GM12872 (cell line): Measurements from ENCODE around the gene SSBP3.

Source experiments
- TF ChIP-seq, protein P1 (sequence below): IDR thresholded peaks from 3 replicates; pipeline ENCODE4 v1.5.1; 2011; ENCODE audit warnings: low read depth, mild to moderate bottlenecking, low read length, moderate library complexity; ENCODE audit not compliant: insufficient read depth

Gene SSBP3

DNA sequence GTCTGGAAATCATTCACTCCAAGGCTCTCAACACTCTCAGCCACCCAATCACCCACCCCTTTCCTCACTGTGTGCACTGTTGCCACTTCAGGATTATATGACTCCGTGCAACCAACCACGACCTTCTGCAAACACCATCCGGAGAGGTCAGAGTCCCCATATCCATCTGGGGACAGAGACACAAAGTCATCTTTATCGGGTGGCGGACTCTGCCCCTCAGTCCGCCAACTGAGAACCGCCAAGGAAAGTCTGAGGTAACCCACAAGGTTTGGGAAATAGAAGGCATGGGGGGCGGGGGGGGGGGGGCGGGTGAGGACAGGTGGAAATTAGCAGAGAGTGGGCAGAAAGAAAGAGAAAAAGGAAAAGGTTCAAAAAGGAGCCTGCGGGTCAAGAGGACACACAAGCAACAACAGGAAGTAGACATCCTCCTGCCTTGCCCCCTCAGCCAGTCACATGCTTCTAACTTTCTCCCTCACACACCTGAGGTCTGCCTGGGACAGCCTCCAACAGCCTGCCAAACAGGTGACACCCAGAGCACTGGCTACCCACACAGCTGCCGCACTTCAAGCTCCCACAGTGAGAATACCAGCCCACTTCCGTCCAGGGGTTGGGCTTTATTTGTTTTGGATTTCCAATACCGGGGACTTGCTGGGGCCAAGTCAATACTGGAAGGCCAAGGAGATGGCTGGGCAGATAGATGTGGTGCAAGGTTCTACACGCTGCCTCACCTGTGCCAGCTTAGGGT, 58.1 kb downstream of the SSBP3 start:
- TF ChIP-seq, protein P1, sequence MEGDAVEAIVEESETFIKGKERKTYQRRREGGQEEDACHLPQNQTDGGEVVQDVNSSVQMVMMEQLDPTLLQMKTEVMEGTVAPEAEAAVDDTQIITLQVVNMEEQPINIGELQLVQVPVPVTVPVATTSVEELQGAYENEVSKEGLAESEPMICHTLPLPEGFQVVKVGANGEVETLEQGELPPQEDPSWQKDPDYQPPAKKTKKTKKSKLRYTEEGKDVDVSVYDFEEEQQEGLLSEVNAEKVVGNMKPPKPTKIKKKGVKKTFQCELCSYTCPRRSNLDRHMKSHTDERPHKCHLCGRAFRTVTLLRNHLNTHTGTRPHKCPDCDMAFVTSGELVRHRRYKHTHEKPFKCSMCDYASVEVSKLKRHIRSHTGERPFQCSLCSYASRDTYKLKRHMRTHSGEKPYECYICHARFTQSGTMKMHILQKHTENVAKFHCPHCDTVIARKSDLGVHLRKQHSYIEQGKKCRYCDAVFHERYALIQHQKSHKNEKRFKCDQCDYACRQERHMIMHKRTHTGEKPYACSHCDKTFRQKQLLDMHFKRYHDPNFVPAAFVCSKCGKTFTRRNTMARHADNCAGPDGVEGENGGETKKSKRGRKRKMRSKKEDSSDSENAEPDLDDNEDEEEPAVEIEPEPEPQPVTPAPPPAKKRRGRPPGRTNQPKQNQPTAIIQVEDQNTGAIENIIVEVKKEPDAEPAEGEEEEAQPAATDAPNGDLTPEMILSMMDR, result no peak

- TF ChIP-seq, protein P1, result no peak
Measured at GRCh38 chr1:54347261-54347954, 58.8 kb downstream of the SSBP3 start.

- TF ChIP-seq, protein P1, result no peak
Measured at GRCh38 chr1:54345116-54345515, 61.1 kb downstream of the SSBP3 start.

- TF ChIP-seq, protein P1, result no peak
Measured at GRCh38 chr1:54342742-54343687, 63.2 kb downstream of the SSBP3 start.

DNA sequence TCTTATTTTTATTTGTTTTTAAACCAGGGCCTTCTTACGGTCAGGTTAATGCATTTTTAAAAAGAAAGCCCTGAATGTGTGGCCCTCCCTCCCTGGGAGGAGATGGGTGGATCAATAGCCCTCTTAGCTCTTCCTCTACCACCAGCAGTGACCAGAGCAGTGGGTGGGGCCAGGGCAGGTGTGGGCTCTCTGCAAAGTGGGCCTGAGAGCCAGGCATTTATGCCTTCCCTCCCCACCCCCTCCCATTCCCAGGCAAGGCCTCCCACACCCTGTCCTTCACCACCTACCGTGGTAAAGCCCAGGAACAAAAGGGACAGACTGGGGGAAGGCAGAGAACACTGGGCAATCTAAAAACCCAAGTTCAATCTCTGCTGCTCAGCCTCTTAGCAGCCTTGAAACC, 63.9 kb downstream of the SSBP3 start:
- TF ChIP-seq, protein P1, result no peak

GRCh38 chr1:54341763-54342162, 64.4 kb downstream of the SSBP3 start:
- TF ChIP-seq, protein P1, result no peak

- TF ChIP-seq, protein P1, result no peak
Measured at GRCh38 chr1:54340878-54341277, 65.3 kb downstream of the SSBP3 start.
